PC-3 (cell line): ENCODE measurements around the gene OSMR.

Source experiments
- CTCF ChIP-seq: fragments of 300-600 bp; sonication (generic); conservative IDR thresholded peaks from 2 replicates; pipeline ENCODE4 v1.5.1; 2017; ENCODE audit warnings: antibody characterized with exemption, low read depth, mild to moderate bottlenecking, low read length
- EZH2 ChIP-seq: fragments of 300-600 bp; sonication (generic); IDR thresholded peaks from one replicate; pipeline ENCODE4 v1.6.1; 2017; ENCODE audit warnings: antibody characterized with exemption, mild to moderate bottlenecking, low read length; ENCODE audit not compliant: unreplicated experiment
- EZH2phosphoT487 ChIP-seq: fragments of 300-600 bp; sonication (generic); IDR thresholded peaks from 2 replicates; pipeline ENCODE4 v1.6.1; 2018; ENCODE audit warnings: mild to moderate bottlenecking, antibody characterized with exemption, low read length, borderline replicate concordance

- TF ChIP-seq EZH2 (no peak), CTCF (no peak), EZH2phosphoT487 (no peak)
Observed at GRCh38 chr5:38929838-38930237, 84.0 kb downstream of the OSMR start.
